Immature natural killer cell (primary cell): ENCODE data around the gene RP9. TPM values are rescaled to one million over a fixed set of nuclear protein-coding genes. Genes with fewer than 3 reads are reported as not detected.
"Not testable (repeated sequence)": the region's sequence is repeated elsewhere in the genome, so short reads cannot be mapped to it uniquely, and the experiment has no call there.

Experiments
- DNase-seq, 3 donors: peaks; one replicate each; pipeline ENCODE4 v3.0.0; 2022; ENCODE audit warnings: mixed read lengths in 1 of 3
- H3K27ac Mint-ChIP-seq, 6 donors: one replicate each; pipeline ENCODE4 v1.8.0; 2020; ENCODE audit warnings: mixed read lengths in 6 of 6, mild to moderate bottlenecking in 5 of 6, inconsistent platforms in 4 of 6, moderate library complexity in 3 of 6
- H3K27me3 Mint-ChIP-seq, 3 donors: one replicate each; pipeline ENCODE4 v1.8.0; 2020 to 2021; ENCODE audit warnings: low read depth in 3 of 3, mild to moderate bottlenecking in 3 of 3, mixed read lengths in 3 of 3, moderate library complexity in 3 of 3, inconsistent platforms in 1 of 3
- H3K36me3 Mint-ChIP-seq, 3 donors: one replicate each; pipeline ENCODE4 v1.8.0; 2020; ENCODE audit warnings: mixed read lengths in 3 of 3, inconsistent platforms in 2 of 3, mild to moderate bottlenecking in 2 of 3
- H3K4me1 Mint-ChIP-seq, 2 donors: one replicate each; pipeline ENCODE4 v1.8.0; 2020; ENCODE audit warnings: inconsistent platforms in 2 of 2, mild to moderate bottlenecking in 2 of 2, mixed read lengths in 2 of 2, moderate library complexity in 1 of 2
- H3K4me3 Mint-ChIP-seq, 5 donors: one replicate each; pipeline ENCODE4 v1.8.0; 2020; ENCODE audit warnings: mild to moderate bottlenecking in 5 of 5, mixed read lengths in 5 of 5, inconsistent platforms in 3 of 5, moderate library complexity in 3 of 5
- H3K9me3 Mint-ChIP-seq, 6 donors: one replicate each; pipeline ENCODE4 v1.8.0; 2020; ENCODE audit warnings: mild to moderate bottlenecking in 6 of 6, mixed read lengths in 6 of 6, inconsistent platforms in 4 of 6, moderate library complexity in 3 of 6
- polyA plus RNA-seq, 3 donors: library from polyadenylated mRNA; unstranded; fragments of 300-500 nt; fragmentation: Illumina TruSeq; gene quantifications; one replicate each; pipeline ENCODE4 v1.2.3, GENCODE V29; 2021

Gene RP9
- polyA plus RNA-seq, 3 donors from 2014 or later: 13.7 to 20.1 (median 17.1) TPM

DNA sequence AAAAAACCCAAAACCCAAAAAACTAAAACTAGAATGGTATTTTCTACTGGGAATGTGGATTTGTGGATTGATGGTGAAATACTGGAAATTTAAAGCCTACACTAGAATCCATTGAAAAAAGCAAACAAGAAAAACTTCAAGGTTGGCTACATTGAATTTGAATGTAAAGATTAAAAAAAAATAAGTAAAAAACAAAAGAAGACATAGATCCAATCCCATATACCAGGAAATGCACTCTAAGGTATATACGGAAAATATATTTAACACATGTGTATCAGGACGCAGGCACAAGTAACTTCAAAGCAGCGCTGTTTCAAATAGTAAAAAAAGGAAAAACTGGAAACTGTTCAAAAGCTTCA lies 19.4 kb upstream of the RP9 start:
- Mint-ChIP-seq H3K27ac (peak overlapping the region; percentile 35 to 97 (median 93)), H3K36me3 (no peaks in the 10 kb centered on the region), H3K27me3 (peaks cover 0 to 4% (median 2%) of the 10 kb centered on the region in 3 donors), H3K4me1 (peaks cover 18 to 30% of the 10 kb centered on the region in 2 donors), H3K4me3 (peak overlapping the region; percentile 95 to 99 (median 97)), H3K9me3 (no peaks in the 10 kb centered on the region)
- DNase-seq: no peak

DNA sequence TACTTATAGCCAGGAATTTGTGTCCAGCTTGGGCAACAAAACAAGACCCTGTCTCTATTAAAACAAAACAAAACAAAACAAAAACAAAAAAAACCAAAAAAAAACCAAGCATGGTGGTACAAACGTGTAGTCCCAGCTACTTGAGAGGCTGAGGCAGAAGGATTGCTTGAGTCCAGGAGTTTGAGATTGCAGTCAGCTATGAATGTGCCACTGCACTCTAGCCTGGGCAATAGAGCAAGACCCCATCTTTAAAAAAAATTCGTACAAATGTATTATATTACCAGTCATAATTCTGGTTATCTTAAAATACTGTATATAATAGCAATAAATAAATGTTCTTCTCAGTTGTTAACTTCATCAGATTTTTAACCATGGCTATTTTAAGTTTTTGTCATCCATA lies 17.9 kb upstream of the RP9 start:
- H3K4me1 Mint-ChIP-seq: peaks cover 18 to 28% of the 10 kb centered on the region in 2 donors
- H3K27ac Mint-ChIP-seq: no peak overlapping the region
- H3K9me3 Mint-ChIP-seq: no peaks in the 10 kb centered on the region
- no peak for DNase-seq
- no peak overlapping the region for H3K4me3 Mint-ChIP-seq
- peaks cover 0 to 4% (median 2%) of the 10 kb centered on the region in 3 donors for H3K27me3 Mint-ChIP-seq
- no peaks in the 10 kb centered on the region for H3K36me3 Mint-ChIP-seq

DNA sequence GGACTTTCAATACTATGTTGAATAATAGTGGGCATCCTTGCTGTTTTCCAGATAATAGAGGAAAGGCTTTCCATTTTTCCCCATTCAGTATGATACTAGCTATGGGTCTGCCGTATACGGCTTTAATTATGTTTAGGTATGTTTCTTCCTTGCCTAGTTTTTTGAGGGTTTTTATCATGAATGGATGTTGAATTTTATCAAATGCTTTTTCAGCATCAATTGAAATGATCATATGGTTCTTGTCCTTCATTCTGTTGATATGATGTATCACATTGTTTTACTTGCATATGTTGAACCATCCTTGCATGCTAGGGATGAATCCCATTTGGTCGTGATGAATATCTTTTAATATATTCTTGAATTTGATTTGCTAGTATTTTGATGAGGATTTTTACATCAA lies 9.2 kb upstream of the RP9 start:
- peaks cover 11 to 28% (median 26%) of the 10 kb centered on the region in 3 donors for H3K27me3 Mint-ChIP-seq
- no peak overlapping the region for H3K4me3 Mint-ChIP-seq
- peaks cover 5 to 7% (median 5%) of the 10 kb centered on the region in 3 donors for H3K36me3 Mint-ChIP-seq
- DNase-seq: no peak
- H3K9me3 Mint-ChIP-seq: peaks cover 4 to 19% (median 10%) of the 10 kb centered on the region in 6 donors
- no peaks in the 10 kb centered on the region for H3K4me1 Mint-ChIP-seq
- H3K27ac Mint-ChIP-seq: no peak overlapping the region

DNA sequence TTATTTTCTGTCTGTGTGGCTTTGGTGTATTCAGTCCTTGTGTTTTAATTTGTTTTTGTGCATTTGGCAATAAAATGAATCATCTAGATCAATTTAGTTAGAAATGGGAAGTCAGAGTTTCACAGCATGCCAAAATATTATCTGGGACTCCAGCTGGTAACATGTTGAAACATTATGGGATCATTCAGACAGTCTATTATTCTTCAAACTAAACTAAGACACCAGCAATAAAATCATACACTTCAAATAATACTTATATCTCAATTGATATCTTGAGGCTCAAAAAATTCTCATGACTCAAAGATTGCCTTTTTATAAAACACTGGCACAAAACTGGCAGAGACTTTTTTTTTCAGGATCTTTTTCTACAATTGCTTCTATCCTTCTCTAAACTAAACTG lies 5.8 kb upstream of the RP9 start:
- DNase-seq: no peak
- no peak overlapping the region for H3K27ac Mint-ChIP-seq
- peaks cover 5 to 7% (median 5%) of the 10 kb centered on the region in 3 donors for H3K36me3 Mint-ChIP-seq
- peaks cover 1 to 5% of the 10 kb centered on the region in 2 donors for H3K4me1 Mint-ChIP-seq
- H3K27me3 Mint-ChIP-seq: peaks cover 16 to 37% (median 30%) of the 10 kb centered on the region in 3 donors
- no peak overlapping the region for H3K4me3 Mint-ChIP-seq
- H3K9me3 Mint-ChIP-seq: peaks cover 4 to 19% (median 9%) of the 10 kb centered on the region in 6 donors

DNA sequence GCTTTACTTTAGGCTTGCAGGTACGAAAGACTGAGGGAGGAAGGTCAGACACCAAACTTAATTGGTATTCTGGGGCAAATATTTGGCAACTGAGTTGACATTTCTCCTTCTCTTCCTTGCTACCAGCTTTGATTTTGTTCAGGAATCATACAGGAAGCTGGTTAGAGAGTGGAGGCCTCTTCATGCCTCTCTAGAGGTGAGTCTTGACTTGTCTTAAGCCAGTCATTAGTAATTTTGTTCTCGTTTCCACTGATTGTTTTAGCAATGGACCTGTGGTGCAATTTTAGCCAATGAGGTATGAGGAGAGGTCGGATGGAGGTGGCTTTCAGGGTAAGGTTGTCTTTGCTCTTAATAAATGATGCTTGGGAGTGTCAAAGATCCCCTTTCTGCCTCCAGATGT lies 2.4 kb upstream of the RP9 start:
- no peak overlapping the region for H3K4me3 Mint-ChIP-seq

DNA sequence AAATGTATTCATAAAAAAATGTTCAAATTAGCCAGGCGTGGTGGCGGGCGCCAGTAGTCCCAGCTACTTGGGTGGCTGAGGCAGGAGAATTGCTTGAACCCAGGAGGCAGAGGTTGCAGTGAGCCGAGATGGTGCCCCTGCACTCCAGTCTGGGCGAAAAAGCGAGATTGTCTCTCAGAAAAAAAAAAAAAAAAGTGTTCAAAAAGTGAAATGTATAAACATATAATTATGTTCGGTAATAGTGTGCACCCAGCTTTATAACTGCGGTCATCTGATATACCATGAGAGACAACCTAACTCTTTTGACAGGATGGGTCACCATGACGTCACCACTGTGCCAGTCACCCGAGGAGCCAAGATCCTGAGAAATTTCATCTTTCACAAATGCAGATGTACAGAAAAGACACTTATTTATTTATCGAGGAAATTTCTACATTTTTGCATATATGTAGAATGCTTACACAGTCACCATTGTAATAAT lies 594 bp upstream of the RP9 start:
- Mint-ChIP-seq H3K9me3 (no peaks in the 10 kb centered on the region), H3K27ac (peak overlapping the region in 3 of 6 donors; percentile 13 to 84 (median 58)), H3K4me3 (peak overlapping the region; percentile 61 to 82 (median 76)), H3K36me3 (no peaks in the 10 kb centered on the region), H3K4me1 (peaks cover 35 to 50% of the 10 kb centered on the region in 2 donors), H3K27me3 (peaks cover 4 to 24% (median 13%) of the 10 kb centered on the region in 3 donors)
- DNase-seq: peak in 1 of 3 donors; percentile 13

More for the DNA sequence above, 2.4 kb upstream of the RP9 start:
- Mint-ChIP-seq H3K36me3 (no peaks in the 10 kb centered on the region), H3K27ac (no peak overlapping the region), H3K9me3 (no peaks in the 10 kb centered on the region), H3K27me3 (peaks cover 6 to 26% (median 13%) of the 10 kb centered on the region in 3 donors), H3K4me1 (peaks cover 27 to 33% of the 10 kb centered on the region in 2 donors)
- DNase-seq: no peak

DNA sequence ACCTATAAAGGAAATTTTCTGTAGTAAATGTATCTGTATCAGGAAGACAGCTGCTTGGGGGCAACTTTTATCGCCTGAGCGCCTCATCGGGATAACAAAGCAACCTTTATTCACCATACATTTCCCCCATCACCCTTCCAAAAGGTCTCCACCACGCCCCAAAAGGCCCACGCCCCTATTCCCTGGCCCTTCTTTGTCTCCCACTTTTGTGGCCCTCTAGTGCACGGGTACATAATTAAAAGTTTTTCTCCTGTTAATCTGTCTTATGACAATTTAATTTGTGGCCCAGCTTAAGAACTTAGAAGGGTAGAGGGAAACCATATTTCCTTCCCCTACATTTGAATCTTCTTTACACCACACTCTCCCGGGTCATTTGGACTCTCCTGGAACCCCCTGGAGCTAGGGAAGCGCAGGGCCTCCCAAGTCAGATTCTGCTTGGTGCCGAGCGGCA lies 625 bp downstream of the RP9 start:
- no peak for DNase-seq
- Mint-ChIP-seq H3K4me1 (peaks cover 43 to 59% of the 10 kb centered on the region in 2 donors), H3K36me3 (no peaks in the 10 kb centered on the region), H3K4me3 (peak overlapping the region; percentile 85 to 91 (median 90)), H3K27ac (peak overlapping the region; percentile 49 to 85 (median 77)), H3K9me3 (no peaks in the 10 kb centered on the region), H3K27me3 (peaks cover 4 to 22% (median 10%) of the 10 kb centered on the region in 3 donors)

DNA sequence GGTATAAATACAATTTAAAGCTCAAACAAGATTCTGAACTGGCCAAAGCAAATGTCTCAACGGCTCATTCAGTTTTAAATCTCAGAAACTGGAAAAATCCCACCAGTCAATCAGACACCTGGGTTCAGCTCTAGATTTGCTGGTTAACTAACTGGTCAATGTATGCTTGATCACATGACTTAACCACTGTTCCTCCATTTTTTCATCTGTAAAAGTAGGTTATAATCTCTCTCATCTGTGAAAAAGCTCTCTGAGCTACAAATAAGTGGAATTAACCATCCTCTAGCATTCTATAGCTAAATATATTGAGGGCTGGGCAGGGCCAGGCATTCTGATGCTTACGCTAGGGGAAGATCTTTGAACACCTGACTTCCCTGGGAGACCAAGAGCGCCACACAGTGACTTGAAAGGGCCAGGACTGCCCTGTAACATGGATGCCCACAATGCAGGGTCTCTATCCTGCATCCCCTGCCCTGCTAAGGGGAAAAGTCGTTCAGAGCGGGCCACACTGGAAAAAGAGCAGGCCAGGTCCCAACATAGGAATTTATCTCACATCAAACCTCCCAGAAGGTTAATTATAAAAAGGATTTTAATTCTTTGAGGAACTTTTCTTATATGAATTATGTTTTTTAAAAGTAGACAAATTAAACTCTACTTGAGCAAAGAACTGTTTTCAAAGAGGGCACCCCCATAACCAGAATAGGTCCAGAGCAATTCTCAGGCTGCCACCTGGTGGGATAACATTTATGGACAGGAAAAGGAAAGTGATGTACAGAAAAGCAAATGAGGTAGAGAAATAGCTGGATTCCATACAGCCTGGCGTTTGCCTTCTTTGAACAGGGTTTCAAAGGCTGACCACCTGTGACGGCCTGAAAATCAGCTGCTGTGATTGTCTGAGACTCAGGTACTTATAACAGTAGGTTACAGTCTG lies 1.8 kb downstream of the RP9 start:
- H3K27me3 Mint-ChIP-seq: peaks cover 4 to 18% (median 10%) of the 10 kb centered on the region in 3 donors
- no peaks in the 10 kb centered on the region for H3K9me3 Mint-ChIP-seq
- H3K4me3 Mint-ChIP-seq: peak overlapping the region; percentile 85 to 91 (median 90)
- H3K4me1 Mint-ChIP-seq: peaks cover 45 to 66% of the 10 kb centered on the region in 2 donors
- peak overlapping the region in 4 of 6 donors; percentile 28 to 82 (median 64) for H3K27ac Mint-ChIP-seq
- no peaks in the 10 kb centered on the region for H3K36me3 Mint-ChIP-seq
- peak in 2 of 3 donors; percentile 13 to 31 for DNase-seq

DNA sequence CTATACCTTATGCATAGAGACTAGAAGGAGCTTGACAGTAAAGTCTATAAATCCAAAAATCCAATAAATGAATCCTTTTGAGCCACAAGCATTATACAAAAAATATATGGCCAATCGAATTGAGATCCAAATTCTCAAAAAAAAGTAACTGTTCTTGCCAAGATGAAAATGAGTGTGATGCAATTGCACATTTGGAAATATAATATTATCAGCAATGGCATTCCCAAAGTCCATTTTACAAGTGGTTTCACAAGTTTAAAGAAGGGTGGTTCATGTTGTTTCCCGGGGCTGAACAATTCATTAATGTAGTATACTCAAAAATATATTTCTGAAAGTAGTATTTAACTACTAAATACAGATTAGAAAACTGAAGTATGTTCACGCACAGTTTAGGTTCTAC lies 7.3 kb downstream of the RP9 start:
- Mint-ChIP-seq H3K27ac (no peak overlapping the region), H3K27me3 (peaks cover 0 to 3% (median 0%) of the 10 kb centered on the region in 3 donors), H3K4me1 (peaks cover 23 to 38% of the 10 kb centered on the region in 2 donors), H3K4me3 (no peak overlapping the region), H3K9me3 (no peaks in the 10 kb centered on the region), H3K36me3 (peaks cover 8 to 29% (median 14%) of the 10 kb centered on the region in 3 donors)
- DNase-seq: no peak

DNA sequence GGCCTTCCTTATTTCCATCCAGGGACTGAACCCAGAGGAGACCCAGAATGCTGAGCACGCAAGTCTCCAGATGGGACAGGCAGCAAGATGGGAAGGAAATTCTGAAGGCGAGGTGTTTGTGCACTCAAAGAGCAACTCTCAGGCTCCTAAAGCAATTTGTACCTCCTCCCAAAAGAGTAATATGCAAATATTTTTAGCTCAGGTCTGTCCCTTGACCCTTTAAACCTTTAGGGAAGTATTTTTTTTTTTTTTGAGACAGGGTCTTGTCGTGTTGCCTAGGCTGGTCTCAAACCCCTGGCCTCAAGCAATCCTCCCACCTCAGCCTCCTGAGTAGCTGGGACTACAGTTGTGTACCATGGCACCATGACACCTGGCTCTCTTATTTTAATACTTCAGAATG lies 8.4 kb downstream of the RP9 start:
- H3K36me3 Mint-ChIP-seq: peaks cover 12 to 39% (median 21%) of the 10 kb centered on the region in 3 donors
- H3K9me3 Mint-ChIP-seq: no peaks in the 10 kb centered on the region
- DNase-seq: no peak
- H3K4me3 Mint-ChIP-seq: no peak overlapping the region
- no peak overlapping the region for H3K27ac Mint-ChIP-seq
- H3K4me1 Mint-ChIP-seq: peaks cover 13 to 26% of the 10 kb centered on the region in 2 donors
- peaks cover 0 to 3% (median 0%) of the 10 kb centered on the region in 3 donors for H3K27me3 Mint-ChIP-seq

DNA sequence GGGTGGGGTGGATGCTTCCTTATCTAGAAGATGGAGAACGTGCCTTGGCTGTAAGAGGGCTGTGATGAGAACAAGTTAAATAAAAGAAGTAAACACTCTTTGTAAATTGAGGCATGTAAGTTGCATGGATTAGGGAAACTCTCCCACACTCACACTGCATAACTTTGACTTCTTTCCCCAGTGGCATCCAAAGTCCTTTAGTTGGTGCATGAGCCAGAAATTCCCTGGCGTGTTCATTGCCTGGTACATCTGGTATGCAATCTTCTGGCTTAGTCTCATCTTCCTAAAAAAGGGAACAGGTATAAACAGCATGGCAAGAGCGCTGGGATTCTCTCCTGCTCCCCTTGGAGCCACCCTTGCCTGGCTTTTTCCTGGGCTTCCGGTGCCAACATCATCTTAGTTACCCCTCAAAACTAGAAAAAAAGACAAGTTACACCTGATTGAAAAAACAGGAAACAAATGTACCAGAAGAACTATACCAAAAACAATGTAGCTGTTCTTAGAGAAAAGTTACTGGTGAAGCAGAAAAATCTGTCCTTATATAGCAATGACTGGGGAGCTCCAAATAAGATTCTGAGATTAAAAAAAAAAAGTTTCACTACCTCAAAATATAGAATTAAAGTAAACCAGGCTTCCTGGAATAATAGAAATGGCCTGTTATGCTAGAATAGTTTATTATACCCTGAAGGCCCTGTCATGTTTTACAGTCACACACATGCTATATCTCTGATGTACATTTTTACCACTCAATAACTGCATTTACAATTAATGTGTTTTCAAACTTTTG lies 9.9 kb downstream of the RP9 start:
- Mint-ChIP-seq H3K27ac (no peak overlapping the region), H3K27me3 (peaks cover 0 to 3% (median 0%) of the 10 kb centered on the region in 3 donors), H3K4me1 (peaks cover 9 to 15% of the 10 kb centered on the region in 2 donors), H3K9me3 (no peaks in the 10 kb centered on the region), H3K4me3 (no peak overlapping the region), H3K36me3 (peaks cover 20 to 47% (median 28%) of the 10 kb centered on the region in 3 donors)
- DNase-seq: no peak

DNA sequence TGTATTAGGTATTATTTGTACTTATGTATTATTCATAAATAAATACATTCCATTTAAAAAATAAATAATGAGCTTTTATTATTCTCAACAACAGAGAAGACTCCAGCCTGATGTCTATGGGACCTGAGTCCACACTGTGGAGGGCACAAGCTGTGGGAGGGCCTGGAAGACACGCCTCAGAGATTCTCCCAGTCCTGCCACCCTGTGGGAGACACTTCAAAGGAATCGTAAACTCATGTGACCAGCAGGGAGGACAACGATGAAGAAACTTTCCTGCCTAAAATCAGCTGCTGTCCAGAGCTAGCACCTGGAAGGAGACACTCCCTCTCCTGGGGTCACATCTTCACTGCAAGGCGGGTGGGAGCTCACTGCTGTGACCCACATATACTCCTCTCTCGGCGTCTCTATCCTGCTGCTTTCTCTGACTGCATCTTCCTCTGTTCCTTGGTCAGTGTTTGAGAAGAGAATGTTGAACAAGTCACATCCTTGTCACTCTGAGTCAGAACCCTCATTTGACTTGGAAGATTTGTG lies 14.4 kb downstream of the RP9 start:
- not testable (repeated sequence) for H3K27me3 Mint-ChIP-seq, H3K4me3 Mint-ChIP-seq, DNase-seq, H3K27ac Mint-ChIP-seq, H3K4me1 Mint-ChIP-seq, H3K9me3 Mint-ChIP-seq
- peaks cover 26 to 52% (median 32%) of the 10 kb centered on the region in 3 donors for H3K36me3 Mint-ChIP-seq

DNA sequence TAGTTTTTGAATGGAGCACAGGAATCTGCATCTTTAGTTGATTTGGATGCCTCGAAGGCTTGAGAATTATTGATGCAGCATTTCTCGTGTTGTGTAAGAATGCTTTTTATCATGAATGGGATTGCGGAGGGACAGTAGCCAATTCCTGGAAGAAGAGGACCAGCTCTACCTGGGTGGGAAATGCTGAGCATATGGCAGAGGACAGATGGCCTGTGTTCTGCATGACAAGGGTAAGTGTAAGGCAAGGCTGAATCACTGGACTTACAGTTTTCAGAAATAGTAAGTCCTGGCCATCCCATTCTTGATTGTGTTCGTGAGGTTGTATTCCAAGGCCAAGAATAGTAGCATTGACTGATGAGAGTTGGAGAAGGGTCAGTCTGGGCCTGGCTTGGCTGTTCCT lies 15.9 kb downstream of the RP9 start:
- peaks cover 21 to 37% (median 26%) of the 10 kb centered on the region in 3 donors for H3K36me3 Mint-ChIP-seq
- no peak for DNase-seq
- no peak overlapping the region for H3K4me3 Mint-ChIP-seq
- no peaks in the 10 kb centered on the region for H3K4me1 Mint-ChIP-seq
- peaks cover 0 to 3% (median 2%) of the 10 kb centered on the region in 3 donors for H3K27me3 Mint-ChIP-seq
- H3K27ac Mint-ChIP-seq: peak overlapping the region in 1 of 6 donors; percentile 4
- H3K9me3 Mint-ChIP-seq: no peaks in the 10 kb centered on the region
